Jurkat, Clone E6-1 (cell line): ENCODE results near the gene MEP1B.
"Not testable (repeated sequence)": the region's sequence is repeated elsewhere in the genome, so short reads cannot be mapped to it uniquely, and the experiment has no call there.

Experiments
- DNase-seq: peaks from one replicate; pipeline ENCODE4 v3.0.0-alpha.2; 2011; ENCODE audit warnings: low read depth, low spot score
- H3K4me3 ChIP-seq: 2 replicates; pipeline ENCODE4 v1.5.1; 2011; ENCODE audit warnings: mild to moderate bottlenecking, low read length, control low read depth, moderate library complexity

MEP1B gene

DNA sequence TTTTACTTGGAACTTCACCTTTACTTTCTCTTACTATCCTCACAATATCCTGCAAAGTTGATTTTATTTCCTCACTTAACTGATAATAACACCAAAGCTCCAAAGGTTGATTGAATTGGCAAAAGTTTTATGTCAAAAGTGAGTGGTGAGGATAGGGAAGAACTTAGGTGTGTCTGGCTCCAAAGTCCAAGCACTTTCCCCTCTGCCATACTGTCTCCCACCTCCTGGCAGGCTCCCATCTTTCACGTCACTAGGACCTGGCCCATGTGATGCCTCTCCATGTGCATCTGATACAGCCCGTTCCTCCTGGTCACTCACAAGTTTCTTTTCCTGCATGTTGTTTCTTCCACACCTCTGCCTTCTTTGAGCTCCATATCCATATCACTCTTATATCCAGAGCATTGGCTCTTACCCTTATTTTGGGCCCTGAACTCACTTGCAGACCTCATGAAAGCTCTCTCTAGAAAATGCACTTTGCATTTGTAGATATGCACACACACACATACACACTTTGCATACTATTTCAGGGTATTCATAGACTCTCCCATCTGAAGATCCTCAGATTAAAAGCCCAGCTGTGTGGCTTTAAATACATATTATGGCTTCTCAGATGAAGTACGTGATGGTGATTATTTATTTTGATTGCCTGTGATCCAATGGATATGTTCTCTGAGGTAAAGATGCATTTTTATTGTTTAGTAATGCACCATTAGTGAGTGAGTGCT lies 12.3 kb downstream of the MEP1B start:
- DNase-seq = no peak
- no peak overlapping the region for H3K4me3 ChIP-seq

DNA sequence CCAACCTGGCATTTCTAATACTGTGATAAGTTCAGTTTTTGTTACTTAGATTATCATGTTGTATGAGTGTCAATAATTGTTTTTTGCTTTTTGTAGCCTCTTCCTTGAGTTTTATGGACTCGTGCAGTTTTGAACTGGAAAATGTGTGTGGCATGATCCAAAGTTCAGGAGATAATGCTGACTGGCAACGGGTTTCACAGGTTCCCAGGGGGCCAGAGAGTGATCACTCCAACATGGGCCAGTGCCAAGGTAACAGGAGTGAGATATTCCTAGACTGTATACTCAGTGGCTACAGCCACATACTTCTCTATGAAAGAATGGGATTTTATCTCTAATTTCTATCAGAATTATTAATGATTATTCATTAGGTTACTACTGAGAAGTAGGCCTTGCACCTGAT lies 18.2 kb downstream of the MEP1B start:
- H3K4me3 ChIP-seq = no peak overlapping the region
- DNase-seq = no peak

GRCh38 chr18:32208577-32208976 lies 18.7 kb downstream of the MEP1B start:
- no peak overlapping the region for H3K4me3 ChIP-seq
- no peak for DNase-seq

DNA sequence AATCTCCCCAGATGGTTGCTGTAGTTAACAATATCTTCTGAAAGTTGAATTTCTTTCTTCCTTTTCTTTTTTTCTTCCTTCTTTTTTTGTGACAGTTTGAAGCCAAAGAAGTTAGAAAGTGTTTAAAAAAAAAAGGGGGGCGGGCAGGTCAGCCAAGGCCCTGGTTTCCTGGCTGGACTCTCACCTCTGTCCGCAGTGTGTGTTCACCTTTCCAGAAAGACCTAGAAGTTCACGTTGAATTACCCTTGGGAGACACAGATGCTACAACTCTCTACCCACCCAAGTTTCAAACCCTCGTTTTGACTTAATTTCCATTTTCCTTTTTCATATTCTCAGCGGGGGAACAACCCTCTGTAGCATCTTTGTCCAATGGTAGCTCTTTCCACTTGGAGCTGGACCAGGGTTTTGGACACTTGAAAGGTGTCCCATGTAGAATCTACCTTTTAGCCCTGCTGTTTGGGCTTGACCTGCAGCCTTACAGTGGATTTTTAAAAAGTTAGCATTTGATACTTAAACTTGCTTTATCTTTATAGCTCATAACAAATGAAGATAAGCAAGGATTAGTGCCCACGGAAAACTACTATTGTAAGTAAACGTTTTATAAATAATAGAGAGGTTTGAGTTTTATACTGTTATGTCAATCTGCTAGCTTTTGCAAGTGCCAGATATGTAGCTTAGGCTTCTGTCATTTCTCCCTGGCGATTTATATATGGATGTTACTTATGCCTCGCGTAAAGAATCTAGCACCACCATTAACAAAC lies 20.0 kb downstream of the MEP1B start:
- H3K4me3 ChIP-seq = no peak overlapping the region

GRCh38 chr18:32213693-32214092 lies 23.9 kb downstream of the MEP1B start:
- no peak for DNase-seq
- H3K4me3 ChIP-seq = no peak overlapping the region

More for the DNA sequence above, 20.0 kb downstream of the MEP1B start:
- no peak for DNase-seq

DNA sequence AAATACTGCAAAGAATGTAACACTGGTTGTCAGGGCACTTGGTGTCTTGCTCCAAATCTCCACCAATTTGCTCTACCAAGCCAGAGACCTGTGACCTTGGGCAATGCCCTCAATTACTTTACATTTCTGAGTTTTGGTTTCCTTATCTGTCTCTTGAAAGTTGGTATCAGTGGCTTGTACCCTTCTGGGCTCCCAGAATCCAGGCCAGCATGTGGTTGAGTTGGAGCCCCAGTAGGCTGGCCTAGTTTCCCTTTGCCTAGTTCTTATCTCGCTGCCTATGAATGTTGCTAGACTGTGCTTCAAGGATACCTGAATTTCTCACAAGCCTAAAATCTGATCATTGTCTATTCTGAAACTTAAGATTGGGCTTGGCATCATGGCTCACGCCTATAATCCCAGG lies 26.6 kb downstream of the MEP1B start:
- H3K4me3 ChIP-seq = no peak overlapping the region
- DNase-seq = no peak

DNA sequence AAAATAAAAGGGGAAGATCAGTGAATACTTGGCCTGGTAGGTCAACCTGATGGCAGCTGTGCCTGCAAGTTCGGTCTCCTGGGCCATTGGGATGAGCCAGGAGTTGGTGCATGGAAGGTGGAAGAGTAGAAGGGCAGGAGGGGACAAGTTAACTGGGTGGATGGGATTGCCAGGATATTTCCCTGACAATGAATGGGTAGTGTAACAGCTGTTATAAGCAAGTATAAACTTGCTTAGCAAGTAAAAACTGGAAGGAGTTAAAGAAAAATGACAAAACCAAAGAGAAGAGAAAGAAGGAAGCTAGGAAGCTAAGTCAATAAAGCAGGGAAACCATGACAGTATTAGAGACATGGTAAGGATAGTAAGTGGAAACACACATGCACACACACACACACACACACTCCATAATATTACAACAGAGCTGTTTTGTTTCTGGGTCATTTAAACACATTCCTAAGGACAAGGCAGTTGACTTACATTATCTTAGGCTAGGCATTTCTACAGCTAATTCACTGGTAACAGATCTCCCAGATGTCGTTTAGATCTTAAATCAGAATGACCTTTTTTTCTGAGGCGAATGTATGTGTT lies 29.7 kb downstream of the MEP1B start:
- H3K4me3 ChIP-seq = no peak overlapping the region
- DNase-seq = no peak

- not testable (repeated sequence) for H3K4me3 ChIP-seq, DNase-seq
Observed at GRCh38 chr18:32233348-32233747, 43.5 kb downstream of the MEP1B start.

GRCh38 chr18:32237049-32237448 lies 47.2 kb downstream of the MEP1B start:
- DNase-seq = no peak
- H3K4me3 ChIP-seq = no peak overlapping the region

- DNase-seq = no peak
- H3K4me3 ChIP-seq = no peak overlapping the region
Observed at GRCh38 chr18:32238635-32239268, 48.9 kb downstream of the MEP1B start.

DNA sequence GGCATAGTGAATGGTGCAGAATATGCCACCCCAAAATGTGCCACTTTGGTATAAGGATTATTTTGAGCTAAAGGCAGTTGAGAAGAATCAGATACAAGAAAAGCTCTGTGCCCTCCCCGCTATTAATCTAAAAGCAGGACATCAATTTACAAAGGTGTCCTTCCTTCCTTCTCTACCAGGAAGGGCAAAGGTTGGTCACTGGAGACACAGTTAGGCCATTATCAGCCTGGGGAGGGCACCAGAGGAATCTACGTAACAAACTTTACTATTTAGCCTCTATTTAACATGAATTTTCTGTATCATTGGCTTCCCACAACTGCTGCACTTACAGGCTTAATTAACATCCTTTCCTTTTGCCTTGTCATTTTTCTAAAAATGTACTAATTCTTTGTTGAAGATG lies 52.6 kb downstream of the MEP1B start:
- H3K4me3 ChIP-seq = no peak overlapping the region
- no peak for DNase-seq

- no peak overlapping the region for H3K4me3 ChIP-seq
- DNase-seq = no peak
Observed at GRCh38 chr18:32243358-32243757, 53.5 kb downstream of the MEP1B start.

DNA sequence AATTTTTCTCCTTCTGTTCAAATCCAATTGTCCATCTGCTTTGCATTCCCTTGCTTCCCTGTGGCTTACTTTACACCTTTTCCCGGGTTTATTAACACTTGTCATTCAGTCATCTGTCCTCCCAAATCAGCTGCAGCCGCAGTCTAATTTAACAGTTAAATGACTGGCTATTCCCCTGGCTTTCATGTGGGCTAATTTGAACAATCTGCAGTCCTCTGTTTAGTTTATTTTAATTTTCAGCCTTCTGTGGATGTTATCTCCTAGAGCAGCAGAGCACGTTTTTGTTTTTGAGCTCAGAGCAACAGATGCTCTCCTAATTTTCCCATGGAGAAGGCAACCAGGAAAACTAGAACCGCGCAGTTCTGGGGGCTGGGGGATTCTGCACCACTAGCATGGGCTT lies 55.0 kb downstream of the MEP1B start:
- DNase-seq = no peak
- no peak overlapping the region for H3K4me3 ChIP-seq

- no peak for DNase-seq
- no peak overlapping the region for H3K4me3 ChIP-seq
Observed at GRCh38 chr18:32249147-32249929, 59.5 kb downstream of the MEP1B start.

GRCh38 chr18:32251466-32251865 lies 61.6 kb downstream of the MEP1B start:
- H3K4me3 ChIP-seq = no peak overlapping the region
- no peak for DNase-seq

GRCh38 chr18:32252141-32252860 lies 62.5 kb downstream of the MEP1B start:
- DNase-seq = no peak
- H3K4me3 ChIP-seq = no peak overlapping the region

GRCh38 chr18:32255570-32255969 lies 65.7 kb downstream of the MEP1B start:
- no peak overlapping the region for H3K4me3 ChIP-seq
- DNase-seq = no peak

- no peak overlapping the region for H3K4me3 ChIP-seq
- no peak for DNase-seq
Observed at GRCh38 chr18:32257084-32257785, 67.4 kb downstream of the MEP1B start.
